Ramos (cell line): Measurements from ENCODE around the gene DUSP8.

Experiments
- in situ Hi-C: fragments of 300-500 bp; cut with MboI; formaldehyde crosslinking; loops from one replicate; pipeline ENCODE4 v1.14.3; 2022; ENCODE audit warnings: low sequenced_read_pairs; ENCODE audit not compliant: unreplicated experiment

The DUSP8 gene

DNA sequence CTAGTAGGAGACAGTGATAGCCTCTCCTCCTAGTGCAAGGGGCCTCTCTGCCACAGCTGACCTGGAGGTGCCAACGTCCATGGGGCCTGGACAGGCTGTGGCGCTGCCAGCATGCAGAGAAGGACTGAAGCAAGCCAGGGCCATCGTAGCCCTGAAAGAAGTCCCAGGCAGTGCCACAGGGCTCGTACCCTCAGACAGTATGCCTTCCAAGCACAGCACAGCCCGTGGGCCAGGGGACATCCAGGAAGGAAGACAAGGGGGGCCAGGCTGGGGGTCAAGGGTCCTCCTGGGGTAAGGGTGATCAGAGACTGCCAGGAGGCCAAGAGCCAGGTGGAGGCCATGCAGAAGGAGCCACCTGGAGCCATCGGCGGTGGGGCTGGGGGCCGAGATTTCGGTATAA, 65.1 kb downstream of the DUSP8 start:
- in situ Hi-C loops = no loop called here

GRCh38 chr11:1505480-1505879, 66.6 kb downstream of the DUSP8 start:
- in situ Hi-C loops = no loop called here

- in situ Hi-C loops = no loop called here
Observed at GRCh38 chr11:1504581-1505290, 67.3 kb downstream of the DUSP8 start.

DNA sequence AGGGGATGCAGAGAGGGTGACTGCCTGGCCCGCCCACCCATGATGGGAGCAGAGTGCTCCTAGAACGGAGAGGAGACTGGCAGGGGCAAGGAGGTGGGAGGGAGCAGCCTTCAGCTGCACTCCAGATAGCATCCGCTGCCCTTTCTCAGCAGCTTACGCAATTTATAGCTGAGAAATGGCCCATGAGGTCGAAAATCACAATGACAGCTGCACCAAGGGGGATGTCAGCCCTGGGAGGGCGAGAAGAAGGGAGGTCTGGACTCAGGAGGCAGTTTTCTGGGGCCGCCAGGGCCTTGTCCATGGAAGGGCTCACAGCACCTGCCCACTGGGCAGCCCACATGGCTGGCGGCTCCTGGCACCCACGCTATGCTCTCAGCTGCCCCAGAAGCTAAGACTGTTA, 67.9 kb downstream of the DUSP8 start:
- in situ Hi-C loops = no loop called here
